HFFc6 (cell line): Measurements from ENCODE around the gene P4HA2. TPM values are rescaled to one million over a fixed set of nuclear protein-coding genes. Genes with fewer than 3 reads are reported as not detected.
A peak's percentile ranks its signal among the peaks of the same experiment; 100 is the strongest.

Experiments used
- DNase-seq: peaks from one replicate; pipeline ENCODE4 v3.0.0-alpha.2; 2018
- H3K27ac Mint-ChIP-seq: 2 replicates; pipeline ENCODE4 v1.8.0; 2020; ENCODE audit warnings: mild to moderate bottlenecking, mixed read lengths
- H3K27me3 Mint-ChIP-seq: 2 replicates; pipeline ENCODE4 v1.8.0; 2021; ENCODE audit warnings: mild to moderate bottlenecking, moderate library complexity, mixed read lengths; ENCODE audit not compliant: insufficient read depth
- H3K36me3 Mint-ChIP-seq: 2 replicates; pipeline ENCODE4 v1.8.0; 2021; ENCODE audit warnings: low read depth, mixed read lengths
- H3K4me1 Mint-ChIP-seq: 2 replicates; pipeline ENCODE4 v1.8.0; 2020; ENCODE audit warnings: low read depth, mixed read lengths
- H3K4me3 Mint-ChIP-seq: 2 replicates; pipeline ENCODE4 v1.8.0; 2020; ENCODE audit warnings: mild to moderate bottlenecking, moderate library complexity, mixed read lengths
- H3K9me3 Mint-ChIP-seq: 2 replicates; pipeline ENCODE4 v1.8.0; 2020; ENCODE audit warnings: mild to moderate bottlenecking, mixed read lengths
- total RNA-seq, 6 experiments: library from RNA; stranded (reverse); fragmentation: NEBNext Ultra II Directional; extraction: Animal tissue kit (Norgen Biotek cat#: 25700); gene quantifications; 2 replicates in 1 of 6; 3 replicates in 5 of 6; pipeline ENCODE4 v1.2.3, GENCODE V29; 2021
- TF ChIP-seq, protein P1 (sequence below): fragments of 200-600 bp; sonication (generic); IDR thresholded peaks from 2 replicates; pipeline ENCODE4 v1.5.0; 2021; ENCODE audit warnings: antibody characterized with exemption, mild to moderate bottlenecking

The P4HA2 gene
- total RNA-seq, 6 experiments from 2014 or later: 136 to 198 (median 142) TPM

DNA sequence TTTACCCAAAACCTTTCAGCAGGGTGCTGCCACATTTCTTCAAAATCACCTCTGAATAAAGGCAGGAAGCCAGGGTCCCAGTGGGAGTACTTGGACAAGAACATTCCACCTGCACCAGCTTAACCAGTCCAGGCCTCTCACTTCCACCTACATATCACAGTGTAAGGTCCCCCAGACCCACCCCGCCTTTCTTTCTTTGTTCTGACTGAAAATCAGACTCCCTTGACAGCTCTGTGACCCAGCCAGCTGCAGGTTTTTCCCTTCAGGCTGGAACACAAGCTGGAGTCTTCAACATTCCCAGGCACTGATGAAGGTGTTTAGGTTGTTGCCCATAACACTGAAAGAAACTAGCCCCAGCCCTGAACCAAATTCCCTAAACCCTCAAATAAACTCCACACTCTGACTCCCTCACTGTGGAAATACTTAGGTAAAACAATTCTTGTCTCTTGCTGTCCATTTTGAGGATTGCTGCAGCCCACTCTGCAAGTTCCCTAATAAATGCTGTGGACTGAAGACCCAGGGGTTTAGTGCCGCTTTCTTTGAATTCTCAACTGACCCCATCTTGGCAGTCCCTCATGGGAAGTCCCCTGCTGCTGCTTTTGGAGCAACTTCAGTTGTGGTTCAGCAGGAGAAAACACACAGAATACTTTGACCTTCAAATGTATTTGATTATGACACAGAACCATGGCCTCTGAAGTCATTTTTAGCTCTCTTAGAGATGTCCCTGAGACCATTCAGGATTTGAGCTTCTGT, 24.8 kb downstream of the P4HA2 start:
- TF ChIP-seq, protein P1, sequence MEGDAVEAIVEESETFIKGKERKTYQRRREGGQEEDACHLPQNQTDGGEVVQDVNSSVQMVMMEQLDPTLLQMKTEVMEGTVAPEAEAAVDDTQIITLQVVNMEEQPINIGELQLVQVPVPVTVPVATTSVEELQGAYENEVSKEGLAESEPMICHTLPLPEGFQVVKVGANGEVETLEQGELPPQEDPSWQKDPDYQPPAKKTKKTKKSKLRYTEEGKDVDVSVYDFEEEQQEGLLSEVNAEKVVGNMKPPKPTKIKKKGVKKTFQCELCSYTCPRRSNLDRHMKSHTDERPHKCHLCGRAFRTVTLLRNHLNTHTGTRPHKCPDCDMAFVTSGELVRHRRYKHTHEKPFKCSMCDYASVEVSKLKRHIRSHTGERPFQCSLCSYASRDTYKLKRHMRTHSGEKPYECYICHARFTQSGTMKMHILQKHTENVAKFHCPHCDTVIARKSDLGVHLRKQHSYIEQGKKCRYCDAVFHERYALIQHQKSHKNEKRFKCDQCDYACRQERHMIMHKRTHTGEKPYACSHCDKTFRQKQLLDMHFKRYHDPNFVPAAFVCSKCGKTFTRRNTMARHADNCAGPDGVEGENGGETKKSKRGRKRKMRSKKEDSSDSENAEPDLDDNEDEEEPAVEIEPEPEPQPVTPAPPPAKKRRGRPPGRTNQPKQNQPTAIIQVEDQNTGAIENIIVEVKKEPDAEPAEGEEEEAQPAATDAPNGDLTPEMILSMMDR: no peak
- no peak overlapping the region; the same call in 1 of the 2 replicates for H3K4me3 Mint-ChIP-seq
- H3K27me3 Mint-ChIP-seq: no peaks in the 10 kb centered on the region
- H3K4me1 Mint-ChIP-seq: peaks cover 39% of the 10 kb centered on the region
- no peaks in the 10 kb centered on the region for H3K9me3 Mint-ChIP-seq
- peak overlapping the region; percentile 70 for H3K27ac Mint-ChIP-seq
- H3K36me3 Mint-ChIP-seq: peaks cover 50% of the 10 kb centered on the region
- DNase-seq: no peak

DNA sequence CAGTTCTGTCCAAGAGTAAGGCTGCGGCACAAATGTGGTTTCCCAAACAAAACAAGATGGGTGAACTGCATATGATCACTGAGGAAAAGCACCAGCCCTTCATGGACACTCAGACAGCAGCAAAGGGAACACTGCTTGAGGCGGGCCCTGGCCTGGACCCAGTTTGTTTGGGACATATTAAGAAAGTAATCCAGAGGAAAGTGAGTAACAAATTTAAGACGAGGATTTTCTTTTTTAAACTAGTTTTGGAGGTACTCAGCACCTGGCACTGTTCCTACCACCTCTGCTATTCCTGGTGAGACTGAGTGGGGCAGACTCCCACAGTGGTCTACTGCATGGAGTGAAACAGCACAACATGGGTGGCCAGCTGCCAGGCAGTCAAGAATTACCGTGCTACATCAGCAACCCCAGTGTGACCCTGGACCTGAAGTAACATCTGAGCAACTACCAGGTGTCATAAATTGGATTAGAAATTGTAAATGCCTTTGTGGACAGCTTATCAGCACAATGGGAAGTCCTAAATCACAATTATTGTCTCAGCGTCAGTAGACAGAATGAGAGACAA, 28.5 kb downstream of the P4HA2 start:
- H3K27me3 Mint-ChIP-seq: no peaks in the 10 kb centered on the region; the same call in none of the 2 replicates
- H3K36me3 Mint-ChIP-seq: peaks cover 33% of the 10 kb centered on the region
- no peak overlapping the region for H3K27ac Mint-ChIP-seq
- peaks cover 29% of the 10 kb centered on the region for H3K4me1 Mint-ChIP-seq
- no peak overlapping the region for H3K4me3 Mint-ChIP-seq
- no peaks in the 10 kb centered on the region for H3K9me3 Mint-ChIP-seq
- no peak for DNase-seq
- TF ChIP-seq, protein P1: no peak

- Mint-ChIP-seq H3K27ac (no peak overlapping the region), H3K36me3 (peaks cover 31% of the 10 kb centered on the region), H3K27me3 (no peaks in the 10 kb centered on the region; the same call in none of the 2 replicates), H3K4me1 (peaks cover 23% of the 10 kb centered on the region), H3K9me3 (no peaks in the 10 kb centered on the region), H3K4me3 (no peak overlapping the region)
- no peak for DNase-seq
- TF ChIP-seq, protein P1: no peak
These were observed 29.1 kb downstream of the P4HA2 start for GRCh38 chr5:132198571-132198970.

DNA sequence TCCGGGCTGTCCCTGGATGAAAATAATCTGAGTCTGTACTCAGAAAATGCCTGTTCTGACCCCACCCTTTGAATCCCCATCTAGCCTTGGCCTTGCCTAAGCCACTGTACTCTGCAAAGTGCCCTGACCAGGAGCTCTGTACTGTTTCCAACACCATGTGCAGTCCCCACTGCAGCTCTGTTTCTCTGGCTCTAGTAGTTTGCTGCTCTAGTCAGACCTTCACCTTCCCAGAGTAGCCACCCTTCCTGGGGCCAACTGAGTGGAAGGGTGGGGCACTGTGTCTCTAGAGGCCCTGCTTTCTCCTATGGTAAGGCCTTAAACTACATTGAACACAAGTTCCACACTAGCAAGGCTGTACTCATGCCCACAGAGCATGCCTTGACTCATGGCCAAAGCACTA, 31.9 kb downstream of the P4HA2 start:
- H3K27me3 Mint-ChIP-seq: no peaks in the 10 kb centered on the region; the same call in none of the 2 replicates
- H3K4me1 Mint-ChIP-seq: no peaks in the 10 kb centered on the region
- TF ChIP-seq, protein P1: no peak
- no peak for DNase-seq
- no peaks in the 10 kb centered on the region for H3K9me3 Mint-ChIP-seq
- H3K36me3 Mint-ChIP-seq: peaks cover 29% of the 10 kb centered on the region
- no peak overlapping the region for H3K4me3 Mint-ChIP-seq
- no peak overlapping the region for H3K27ac Mint-ChIP-seq

GRCh38 chr5:132193165-132193694, 34.4 kb downstream of the P4HA2 start:
- TF ChIP-seq, protein P1: no peak
- Mint-ChIP-seq H3K36me3 (peaks cover 29% of the 10 kb centered on the region), H3K27ac (peak overlapping the region; percentile 25; the same call in 1 of the 2 replicates), H3K4me3 (no peak overlapping the region), H3K9me3 (no peaks in the 10 kb centered on the region), H3K27me3 (no peaks in the 10 kb centered on the region; the same call in none of the 2 replicates), H3K4me1 (no peaks in the 10 kb centered on the region)
- no peak for DNase-seq
